HFFc6 (cell line): ENCODE data around the gene FRMD4A. TPM values are rescaled to one million over a fixed set of nuclear protein-coding genes. Genes with fewer than 3 reads are reported as not detected.
A peak's percentile ranks its signal among the peaks of the same experiment; 100 is the strongest.

ENCODE experiments used
- DNase-seq: peaks from one replicate; pipeline ENCODE4 v3.0.0-alpha.2; 2018
- H3K27ac Mint-ChIP-seq: 2 replicates; pipeline ENCODE4 v1.8.0; 2020; ENCODE audit warnings: mild to moderate bottlenecking, mixed read lengths
- H3K27me3 Mint-ChIP-seq: 2 replicates; pipeline ENCODE4 v1.8.0; 2021; ENCODE audit warnings: mild to moderate bottlenecking, moderate library complexity, mixed read lengths; ENCODE audit not compliant: insufficient read depth
- H3K36me3 Mint-ChIP-seq: 2 replicates; pipeline ENCODE4 v1.8.0; 2021; ENCODE audit warnings: low read depth, mixed read lengths
- H3K4me1 Mint-ChIP-seq: 2 replicates; pipeline ENCODE4 v1.8.0; 2020; ENCODE audit warnings: low read depth, mixed read lengths
- H3K4me3 Mint-ChIP-seq: 2 replicates; pipeline ENCODE4 v1.8.0; 2020; ENCODE audit warnings: mild to moderate bottlenecking, moderate library complexity, mixed read lengths
- H3K9me3 Mint-ChIP-seq: 2 replicates; pipeline ENCODE4 v1.8.0; 2020; ENCODE audit warnings: mild to moderate bottlenecking, mixed read lengths
- total RNA-seq, 6 experiments: library from RNA; stranded (reverse); fragmentation: NEBNext Ultra II Directional; extraction: Animal tissue kit (Norgen Biotek cat#: 25700); gene quantifications; 2 replicates in 1 of 6; 3 replicates in 5 of 6; pipeline ENCODE4 v1.2.3, GENCODE V29; 2021
- TF ChIP-seq, protein P1 (sequence below): fragments of 200-600 bp; sonication (generic); IDR thresholded peaks from 2 replicates; pipeline ENCODE4 v1.5.0; 2021; ENCODE audit warnings: antibody characterized with exemption, mild to moderate bottlenecking

The FRMD4A gene
- total RNA-seq, 6 experiments from 2014 or later = 76.7 to 117 (median 92.3) TPM

DNA sequence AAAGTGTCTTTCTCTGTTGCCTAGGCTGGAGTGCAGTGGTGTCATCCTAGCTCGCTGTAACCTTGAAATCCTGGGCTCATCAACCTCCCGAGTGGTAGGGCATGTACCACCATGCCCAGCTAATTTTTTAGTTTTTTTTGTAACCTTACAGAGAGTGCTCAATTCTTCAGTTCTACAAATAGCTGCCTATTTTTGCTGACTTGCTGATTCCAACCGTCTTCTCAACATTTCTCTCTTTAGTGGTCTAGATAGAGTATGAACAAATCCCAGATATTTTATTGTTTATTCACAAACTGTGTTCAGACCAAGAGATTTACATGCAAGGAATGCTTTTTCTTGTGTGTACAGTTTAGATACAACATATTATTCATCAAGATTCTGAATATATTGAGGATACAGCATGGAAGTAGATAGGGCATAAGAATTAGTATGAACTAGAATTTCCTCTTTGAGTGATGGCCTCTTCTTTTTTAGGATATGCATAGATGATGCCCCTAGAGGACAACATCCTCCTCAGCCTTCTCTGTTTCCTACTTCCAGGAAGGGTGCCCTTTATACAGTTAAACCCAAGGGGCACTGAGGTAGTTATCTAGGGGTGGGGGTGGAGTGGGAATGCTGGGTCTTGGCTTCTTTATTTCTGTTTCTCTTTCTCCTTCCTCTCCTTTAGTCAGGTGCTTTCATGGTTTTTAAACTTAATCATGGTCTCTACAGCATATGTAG lies 717.9 kb downstream of the FRMD4A start:
- DNase-seq = no peak
- H3K27ac Mint-ChIP-seq = 0 out of 2 replicates have a peak overlapping the region, but pooled peaks have one; percentile 9
- TF ChIP-seq, protein P1, sequence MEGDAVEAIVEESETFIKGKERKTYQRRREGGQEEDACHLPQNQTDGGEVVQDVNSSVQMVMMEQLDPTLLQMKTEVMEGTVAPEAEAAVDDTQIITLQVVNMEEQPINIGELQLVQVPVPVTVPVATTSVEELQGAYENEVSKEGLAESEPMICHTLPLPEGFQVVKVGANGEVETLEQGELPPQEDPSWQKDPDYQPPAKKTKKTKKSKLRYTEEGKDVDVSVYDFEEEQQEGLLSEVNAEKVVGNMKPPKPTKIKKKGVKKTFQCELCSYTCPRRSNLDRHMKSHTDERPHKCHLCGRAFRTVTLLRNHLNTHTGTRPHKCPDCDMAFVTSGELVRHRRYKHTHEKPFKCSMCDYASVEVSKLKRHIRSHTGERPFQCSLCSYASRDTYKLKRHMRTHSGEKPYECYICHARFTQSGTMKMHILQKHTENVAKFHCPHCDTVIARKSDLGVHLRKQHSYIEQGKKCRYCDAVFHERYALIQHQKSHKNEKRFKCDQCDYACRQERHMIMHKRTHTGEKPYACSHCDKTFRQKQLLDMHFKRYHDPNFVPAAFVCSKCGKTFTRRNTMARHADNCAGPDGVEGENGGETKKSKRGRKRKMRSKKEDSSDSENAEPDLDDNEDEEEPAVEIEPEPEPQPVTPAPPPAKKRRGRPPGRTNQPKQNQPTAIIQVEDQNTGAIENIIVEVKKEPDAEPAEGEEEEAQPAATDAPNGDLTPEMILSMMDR = no peak
- peaks cover 49% of the 10 kb centered on the region for H3K4me1 Mint-ChIP-seq
- H3K27me3 Mint-ChIP-seq = no peaks in the 10 kb centered on the region
- H3K36me3 Mint-ChIP-seq = peaks cover 18% of the 10 kb centered on the region
- no peak overlapping the region for H3K4me3 Mint-ChIP-seq
- no peaks in the 10 kb centered on the region for H3K9me3 Mint-ChIP-seq

DNA sequence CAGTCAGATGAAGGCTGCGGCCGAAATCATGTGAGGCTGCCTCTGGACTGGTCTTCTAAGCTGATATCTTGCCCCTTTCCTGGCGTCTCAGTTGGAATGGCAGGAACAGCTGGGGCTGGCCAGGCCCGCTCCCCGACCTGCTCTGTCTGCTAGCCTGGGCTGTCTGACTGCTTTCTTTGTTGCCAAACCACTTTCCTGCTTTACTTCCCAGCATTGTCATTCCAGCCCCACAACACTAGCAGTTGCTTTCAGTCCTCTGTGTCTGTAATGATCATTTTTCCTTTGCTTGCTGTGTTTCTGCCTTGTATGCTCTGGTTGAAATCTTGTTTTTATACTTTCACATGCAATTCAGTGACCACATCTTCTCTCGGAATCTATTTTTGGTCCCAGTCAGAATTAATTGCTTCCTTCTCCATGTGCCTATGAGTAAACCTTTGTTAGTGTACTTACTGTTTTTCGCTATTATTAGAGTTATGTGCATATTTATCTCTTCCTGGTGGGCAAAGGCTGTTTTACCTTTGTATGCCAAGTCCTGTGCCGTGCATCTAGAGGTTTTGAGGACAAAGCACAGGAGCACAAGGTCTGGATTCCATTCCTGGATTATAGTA lies 722.4 kb downstream of the FRMD4A start:
- peaks cover 6% of the 10 kb centered on the region for H3K4me1 Mint-ChIP-seq
- TF ChIP-seq, protein P1 = no peak
- H3K36me3 Mint-ChIP-seq = peaks cover 6% of the 10 kb centered on the region
- H3K9me3 Mint-ChIP-seq = no peaks in the 10 kb centered on the region
- H3K4me3 Mint-ChIP-seq = no peak overlapping the region
- no peak for DNase-seq
- H3K27me3 Mint-ChIP-seq = no peaks in the 10 kb centered on the region
- H3K27ac Mint-ChIP-seq = peak overlapping the region; percentile 47; the same call in 1 of the 2 replicates

DNA sequence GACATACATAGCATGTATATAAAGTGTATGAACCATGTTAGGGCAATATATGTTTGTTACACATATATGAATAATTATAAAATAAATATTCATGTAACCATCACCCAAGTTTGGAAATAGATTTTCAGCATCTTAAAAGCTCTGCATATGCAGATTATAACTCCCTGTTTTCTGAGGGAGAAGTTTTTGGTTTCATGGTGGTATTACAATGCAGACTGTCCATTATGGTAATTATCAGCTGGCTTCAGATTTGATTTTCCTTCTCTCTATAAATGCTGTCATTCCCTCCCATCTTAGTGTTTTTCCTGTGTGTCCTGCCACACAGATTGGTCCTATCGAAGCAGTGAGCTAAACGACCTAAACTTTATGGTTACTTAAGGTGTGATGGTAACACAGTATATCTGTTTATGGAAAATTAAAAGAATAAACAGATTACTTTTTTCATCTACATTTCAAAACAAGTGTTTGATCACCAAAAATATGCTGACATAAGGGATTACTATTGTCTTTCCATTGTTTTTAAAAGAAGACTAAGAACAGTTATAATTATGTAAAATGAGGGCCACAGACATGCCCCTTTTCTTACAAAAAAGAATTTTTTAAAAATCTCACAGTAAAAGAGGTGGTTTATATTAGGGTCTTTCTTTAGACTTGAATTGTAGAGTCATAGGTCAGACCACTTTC lies 726.2 kb downstream of the FRMD4A start:
- H3K9me3 Mint-ChIP-seq = no peaks in the 10 kb centered on the region
- H3K4me3 Mint-ChIP-seq = no peak overlapping the region
- H3K4me1 Mint-ChIP-seq = peaks cover 16% of the 10 kb centered on the region
- H3K36me3 Mint-ChIP-seq = peaks cover 9% of the 10 kb centered on the region
- no peak overlapping the region for H3K27ac Mint-ChIP-seq
- no peak for DNase-seq
- TF ChIP-seq, protein P1 = no peak
- no peaks in the 10 kb centered on the region for H3K27me3 Mint-ChIP-seq

GRCh38 chr10:13597909-13598308 lies 732.8 kb downstream of the FRMD4A start:
- no peaks in the 10 kb centered on the region for H3K9me3 Mint-ChIP-seq
- H3K36me3 Mint-ChIP-seq = peaks cover 21% of the 10 kb centered on the region
- H3K4me1 Mint-ChIP-seq = peaks cover 35% of the 10 kb centered on the region
- no peaks in the 10 kb centered on the region for H3K27me3 Mint-ChIP-seq
- H3K27ac Mint-ChIP-seq = no peak overlapping the region
- TF ChIP-seq, protein P1 = no peak
- H3K4me3 Mint-ChIP-seq = no peak overlapping the region
- no peak for DNase-seq

DNA sequence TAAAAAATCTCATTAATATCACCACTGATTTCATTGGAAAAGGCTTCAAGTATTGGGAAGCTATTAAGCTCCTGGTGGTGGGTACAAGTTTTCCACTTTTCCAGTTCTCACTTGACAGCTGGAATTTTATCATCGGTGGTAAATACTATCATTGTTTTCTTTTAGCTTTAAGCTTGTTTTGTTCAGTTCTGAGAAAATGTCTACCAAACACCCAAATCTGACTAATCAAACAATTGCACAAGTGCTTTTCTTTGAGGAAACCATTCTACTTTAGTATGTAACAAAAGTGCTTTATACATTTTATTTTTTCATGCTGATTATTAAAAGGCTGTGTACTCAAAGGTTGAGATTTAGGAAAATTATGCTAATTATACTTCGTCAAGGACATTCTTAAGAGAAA lies 736.1 kb downstream of the FRMD4A start:
- peaks cover 28% of the 10 kb centered on the region for H3K36me3 Mint-ChIP-seq

More for the DNA sequence above, 736.1 kb downstream of the FRMD4A start:
- Mint-ChIP-seq H3K4me3 (no peak overlapping the region), H3K4me1 (peaks cover 32% of the 10 kb centered on the region), H3K27me3 (no peaks in the 10 kb centered on the region), H3K9me3 (no peaks in the 10 kb centered on the region), H3K27ac (no peak overlapping the region)
- DNase-seq = no peak
- TF ChIP-seq, protein P1 = no peak
